Posterior cingulate gyrus (tissue), 11 donors: Measurements from ENCODE around the gene CDY1.
"Not testable (repeated sequence)": the region's sequence is repeated elsewhere in the genome, so short reads cannot be mapped to it uniquely, and the experiment has no call there.

Source experiments
- DNase-seq, 10 donors: peaks; one replicate each; pipeline versions ENCODE4 v3.0.0 to v3.0.0-alpha.2; 2020 to 2021; ENCODE audit warnings: mixed read lengths in 3 of 10
- intact Hi-C: fragments of 100-400 bp; cut with DNase I; formaldehyde crosslinking; loops from one replicate; pipeline ENCODE4 v1.15.1; 2023

The CDY1 gene

GRCh38 chrY:25621817-25622216 lies at the start of gene CDY1:
Gene CDY1, plus strand, starts transcription at chrY:25622117. Its CDS starts 326 bp downstream, at chrY:25622443.
- DNase-seq, intact Hi-C loops: not testable (repeated sequence)

GRCh38 chrY:25593336-25593735 lies 28.6 kb upstream of the CDY1 start:
- intact Hi-C loops, DNase-seq: not testable (repeated sequence)

GRCh38 chrY:25620209-25620608 lies 1.7 kb upstream of the CDY1 start:
- DNase-seq, intact Hi-C loops: not testable (repeated sequence)

- DNase-seq: not testable (repeated sequence)
Observed at GRCh38 chrY:25626524-25626923, 4.6 kb downstream of the CDY1 start.

GRCh38 chrY:25630383-25631112 lies 8.6 kb downstream of the CDY1 start:
- DNase-seq, intact Hi-C loops: not testable (repeated sequence)

More at GRCh38 chrY:25626524-25626923, 4.6 kb downstream of the CDY1 start:
- intact Hi-C loops: not testable (repeated sequence)

GRCh38 chrY:25639852-25640251 lies 17.9 kb downstream of the CDY1 start:
- intact Hi-C loops, DNase-seq: not testable (repeated sequence)

- DNase-seq, intact Hi-C loops: not testable (repeated sequence)
Observed at GRCh38 chrY:25643024-25643915, 21.4 kb downstream of the CDY1 start.
